HG03066 (cell line): ENCODE data around the gene ZIC4.

Experiments
- ATAC-seq: cut with Tn5 transposase; IDR thresholded peaks from one replicate; pipeline ENCODE4 v1.9.1; 2021; ENCODE audit warnings: low read depth; ENCODE audit not compliant: unreplicated experiment

The ZIC4 gene

DNA sequence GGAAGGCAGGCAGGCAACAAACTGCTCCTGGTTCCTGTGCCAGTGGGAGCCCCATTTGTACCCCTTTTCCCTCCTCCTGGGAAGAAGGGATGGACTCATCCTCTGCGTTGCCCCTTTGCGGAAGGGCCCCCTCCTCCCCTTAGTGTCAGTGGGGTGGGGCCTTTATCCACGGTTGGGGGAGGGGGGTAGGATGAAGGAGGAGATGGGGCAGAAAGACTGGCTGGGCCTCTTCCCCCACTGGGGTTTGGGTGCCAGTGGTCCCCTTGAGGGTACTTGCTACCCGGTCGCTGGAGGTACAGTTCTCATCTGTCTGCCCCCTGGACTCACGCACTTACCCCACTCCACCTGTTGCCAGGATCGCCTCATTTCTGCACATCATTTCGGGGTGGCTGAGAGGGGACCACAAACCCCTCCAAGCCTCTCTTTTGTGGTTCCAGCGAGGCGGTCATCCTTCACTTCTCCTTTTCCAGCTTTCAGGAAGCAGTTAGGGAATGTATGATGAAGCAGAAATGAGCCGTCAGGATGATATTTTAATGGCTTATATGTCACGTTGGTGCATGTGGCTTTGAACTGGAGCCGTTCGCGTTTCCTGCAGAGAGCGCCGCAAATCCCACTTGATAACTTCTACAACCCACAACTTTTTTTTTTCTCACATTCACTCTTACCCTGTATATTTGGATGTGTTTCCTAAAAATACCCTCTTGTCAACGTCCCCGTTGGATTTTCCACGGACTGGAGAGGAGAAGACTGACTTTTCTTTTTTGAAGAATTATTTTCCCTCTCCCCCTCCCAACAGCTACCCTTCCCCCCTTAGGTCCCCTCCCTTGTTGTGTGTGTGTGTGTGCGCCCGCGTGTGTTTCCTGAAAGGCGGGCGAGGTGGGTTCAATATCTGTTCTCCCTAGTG, at the start of gene ZIC4:
Gene ZIC4 (minus strand): TSS at position 516 of the 904 bp plus-strand sequence. CDS start 3,746 bp downstream, outside the sequence.
- ATAC-seq: no peak

GRCh38 chr3:147449669-147450068, 43.3 kb upstream of the ZIC4 start:
- ATAC-seq: no peak

- no peak for ATAC-seq
Measured at GRCh38 chr3:147447224-147447623, 40.9 kb upstream of the ZIC4 start.

- ATAC-seq: no peak
Measured at GRCh38 chr3:147431751-147432150, 25.4 kb upstream of the ZIC4 start.

DNA sequence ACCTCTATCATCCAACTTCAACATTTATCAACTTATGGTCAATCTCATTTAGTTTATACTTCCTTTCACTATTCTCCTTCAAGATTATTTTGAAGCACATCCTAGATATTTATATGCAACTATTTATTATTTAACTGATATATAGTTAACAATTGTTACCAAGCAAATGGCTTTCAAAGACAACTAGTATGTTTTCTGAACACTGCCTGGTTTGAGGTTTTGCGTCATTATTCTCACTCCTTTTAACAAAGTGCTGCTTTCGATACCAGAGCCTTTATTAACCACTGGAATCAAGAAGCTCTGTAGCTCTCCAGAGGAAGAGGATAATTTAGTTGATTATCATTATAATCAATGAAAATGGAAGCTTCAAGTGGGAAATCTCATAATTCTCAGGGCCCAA, 22.4 kb upstream of the ZIC4 start:
- no peak for ATAC-seq

DNA sequence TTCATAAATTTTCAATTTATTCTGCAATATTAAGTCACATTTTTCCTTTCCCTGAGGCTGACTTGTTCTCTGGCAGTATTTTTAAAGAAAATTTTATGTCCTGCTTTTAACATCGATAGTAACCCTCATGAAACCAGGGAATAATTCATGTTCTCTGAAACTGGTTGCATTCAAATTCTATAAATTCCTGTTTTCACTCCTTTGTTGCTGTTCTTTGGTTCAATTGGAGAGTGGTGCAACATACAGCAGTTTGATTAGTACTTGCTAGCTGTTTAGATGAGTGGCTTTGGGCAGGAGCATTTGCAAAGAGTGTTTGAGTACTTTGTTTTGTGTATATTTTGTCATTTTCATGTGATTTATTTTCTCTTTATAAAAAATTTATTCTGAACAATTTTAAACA, 22.0 kb upstream of the ZIC4 start:
- no peak for ATAC-seq

- ATAC-seq: no peak
Measured at GRCh38 chr3:147427746-147428145, 21.4 kb upstream of the ZIC4 start.

- ATAC-seq: no peak
Measured at GRCh38 chr3:147426931-147427330, 20.6 kb upstream of the ZIC4 start.

DNA sequence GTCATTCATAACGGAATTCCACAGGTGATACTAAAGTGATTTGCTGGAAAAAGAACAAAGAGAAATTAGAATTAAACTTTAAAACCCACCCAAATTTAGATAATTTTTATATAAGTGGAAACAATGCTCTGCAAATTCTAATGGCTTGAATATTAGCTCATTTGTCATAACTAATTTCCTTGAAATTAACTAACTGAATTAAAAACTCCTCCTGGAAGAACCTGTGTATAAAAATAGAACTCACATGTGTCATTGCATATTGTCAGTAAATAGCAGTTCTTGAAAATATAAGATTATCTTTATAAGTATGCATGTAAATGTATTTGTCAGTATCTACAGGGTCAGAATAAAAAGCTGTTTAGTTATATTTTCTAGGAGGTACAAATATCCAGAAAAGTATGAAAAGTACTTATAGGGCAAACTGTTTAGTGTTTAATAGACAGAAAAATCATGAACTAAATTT, 19.1 kb upstream of the ZIC4 start:
- no peak for ATAC-seq

DNA sequence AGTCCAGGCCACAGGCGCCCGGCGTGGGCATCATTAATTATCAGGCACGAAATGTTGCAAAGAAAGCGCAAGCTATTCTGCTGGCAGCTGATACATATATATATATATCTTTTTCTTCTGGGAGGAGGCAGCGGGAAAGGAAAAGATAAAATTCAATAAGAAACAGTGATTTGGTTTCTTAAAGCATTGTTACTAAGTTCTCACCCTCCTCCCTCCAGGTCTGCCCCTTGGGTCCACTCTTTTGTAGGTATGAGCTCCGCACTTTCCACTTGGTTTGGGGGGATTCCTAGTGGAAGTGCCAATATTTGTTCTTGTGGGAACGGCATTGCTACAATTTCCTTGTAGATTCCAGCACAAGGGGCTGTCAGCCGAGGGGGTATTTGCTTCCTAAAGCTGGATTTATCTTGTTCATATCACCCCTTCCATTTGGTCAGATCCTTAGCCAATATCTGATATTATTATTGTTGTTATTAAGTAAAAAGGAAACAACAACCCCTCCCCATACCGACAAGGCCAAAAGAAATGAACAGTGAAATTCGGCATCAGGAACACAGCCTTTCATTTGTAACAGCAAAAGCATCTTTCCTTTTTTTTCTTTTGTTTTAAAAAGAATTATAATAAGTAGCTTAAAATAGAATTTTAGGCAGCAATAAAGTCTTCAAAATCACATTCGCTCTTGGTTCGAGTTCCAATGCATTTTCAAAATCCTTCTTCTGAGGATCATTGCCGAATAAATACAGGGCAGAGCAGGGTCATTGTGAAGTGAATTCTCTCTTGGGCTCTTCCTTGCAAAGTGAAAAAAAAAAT, 18.4 kb upstream of the ZIC4 start:
- ATAC-seq: no peak

GRCh38 chr3:147423798-147424580, 17.6 kb upstream of the ZIC4 start:
- ATAC-seq: no peak

- no peak for ATAC-seq
Measured at GRCh38 chr3:147423537-147423797, 17.1 kb upstream of the ZIC4 start.

- ATAC-seq: no peak
Measured at GRCh38 chr3:147422601-147423536, 16.5 kb upstream of the ZIC4 start.

DNA sequence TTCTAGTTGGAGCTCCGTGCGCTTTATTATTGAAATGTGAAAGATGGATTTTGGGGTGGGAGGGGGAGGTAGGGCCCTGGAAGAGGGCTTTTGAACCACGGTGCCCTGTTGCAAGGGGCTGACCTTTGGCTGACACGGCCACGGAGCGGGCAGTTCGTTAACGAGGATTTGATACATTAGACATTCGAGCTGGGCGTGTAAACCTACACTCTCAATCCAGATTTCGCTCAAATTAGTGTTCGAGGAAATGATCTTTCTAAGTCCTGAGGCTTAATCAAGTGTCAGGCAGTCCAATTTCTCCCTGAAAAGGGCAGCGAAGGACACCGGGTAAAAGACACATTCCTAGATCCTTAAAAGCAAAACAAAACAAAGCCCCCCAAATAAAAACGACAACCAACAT, 15.9 kb upstream of the ZIC4 start:
- no peak for ATAC-seq

- no peak for ATAC-seq
Measured at GRCh38 chr3:147421184-147421912, 15.0 kb upstream of the ZIC4 start.

- no peak for ATAC-seq
Measured at GRCh38 chr3:147420353-147421183, 14.2 kb upstream of the ZIC4 start.

- ATAC-seq: no peak
Measured at GRCh38 chr3:147419781-147420224, 13.5 kb upstream of the ZIC4 start.
